Kidney epithelial cell (primary cell): ENCODE data around the gene SPECC1. TPM values are rescaled to one million over a fixed set of nuclear protein-coding genes. Genes with fewer than 3 reads are reported as not detected.

Source experiments
- total RNA-seq: library from RNA; depleted of rRNA; stranded (reverse); fragments of >200 nt; gene quantifications from 2 replicates; pipeline ENCODE4 v1.2.3, GENCODE V29; 2015

The SPECC1 gene
- total RNA-seq, 1 donor from 2014 or later, result 62.3 TPM

Other genes starting within 250 kb of the SPECC1 start
- 17.7 and 24.5 TPM in 2 replicates for gene ULK2, start 141.4 kb upstream of the SPECC1 start, total RNA-seq
- gene AKAP10, start 31.5 kb upstream of the SPECC1 start, total RNA-seq, result 14.9 and 18.1 TPM in 2 replicates